ENCODE results near the gene PLCXD1.
"Not testable (repeated sequence)": the region's sequence is repeated elsewhere in the genome, so short reads cannot be mapped to it uniquely, and the experiment has no call there.

PLCXD1 gene

GRCh38 chrX:281166-281999 is at the start of gene PLCXD1:
PLCXD1 (plus strand) TSS chrX:281381; CDS start chrX:284188, 2,807 bp downstream.
- H3K27ac ChIP-seq, result no peak within 1 kb of the TSS
- peaks cover 0 to 19% (median 13%) of the 10 kb centered on the region in 4 donors for H3K4me1 ChIP-seq
- no peak for TF ChIP-seq CTCF (IDR thresholded peaks at IDR 0.05)
- intact Hi-C loops (cut with DNase I; ENCODE audit: low total_unique reads), result no loop called here
- no peaks in the 10 kb centered on the region for H3K9me3 ChIP-seq
- peak within 1 kb of the TSS; percentile 6 to 29 for H3K4me3 ChIP-seq
- DNase-seq, result peak in 1 of 2 donors; percentile 20
- peaks cover 0 to 10% of the 10 kb centered on the region in 2 donors for H3K27me3 ChIP-seq
- no peaks in the 10 kb centered on the region for H3K36me3 ChIP-seq

- intact Hi-C loops (cut with DNase I; ENCODE audit: low total_unique reads); H3K27ac ChIP-seq; H3K9me3 ChIP-seq; H3K36me3 ChIP-seq; H3K27me3 ChIP-seq; H3K4me1 ChIP-seq; DNase-seq; H3K4me3 ChIP-seq: not testable (repeated sequence)
Observed at GRCh38 chrX:231637-232277, 49.4 kb upstream of the PLCXD1 start.

- intact Hi-C loops (cut with DNase I; ENCODE audit: low total_unique reads); DNase-seq; H3K4me1 ChIP-seq; H3K27me3 ChIP-seq; H3K27ac ChIP-seq; H3K4me3 ChIP-seq; H3K36me3 ChIP-seq; H3K9me3 ChIP-seq: not testable (repeated sequence)
Observed at GRCh38 chrX:232278-232655, 48.9 kb upstream of the PLCXD1 start.

GRCh38 chrX:236201-236600 is 45.0 kb upstream of the PLCXD1 start:
- intact Hi-C loops (cut with DNase I; ENCODE audit: low total_unique reads); H3K4me1 ChIP-seq; H3K4me3 ChIP-seq; H3K27ac ChIP-seq; H3K36me3 ChIP-seq; H3K27me3 ChIP-seq; H3K9me3 ChIP-seq; DNase-seq: not testable (repeated sequence)

GRCh38 chrX:250965-251364 is 30.2 kb upstream of the PLCXD1 start:
- no peak for TF ChIP-seq CTCF (IDR thresholded peaks at IDR 0.05)
- intact Hi-C loops (cut with DNase I; ENCODE audit: low total_unique reads), result no loop called here
- Histone ChIP-seq H3K36me3 (no peaks in the 10 kb centered on the region), H3K4me3 (no peak overlapping the region), H3K9me3 (no peaks in the 10 kb centered on the region), H3K27ac (no peak overlapping the region), H3K27me3 (no peaks in the 10 kb centered on the region), H3K4me1 (no peaks in the 10 kb centered on the region)
- no peak for DNase-seq

- H3K4me3 ChIP-seq; H3K27ac ChIP-seq; DNase-seq; H3K9me3 ChIP-seq; intact Hi-C loops (cut with DNase I; ENCODE audit: low total_unique reads); H3K36me3 ChIP-seq; H3K27me3 ChIP-seq; H3K4me1 ChIP-seq: not testable (repeated sequence)
Observed at GRCh38 chrX:251396-252243, 29.6 kb upstream of the PLCXD1 start.

- Histone ChIP-seq H3K9me3 (no peaks in the 10 kb centered on the region), H3K4me1 (no peaks in the 10 kb centered on the region), H3K27ac (no peak overlapping the region), H3K27me3 (peaks cover 0 to 6% of the 10 kb centered on the region in 2 donors), H3K36me3 (no peaks in the 10 kb centered on the region), H3K4me3 (no peak overlapping the region)
- DNase-seq, result no peak
- intact Hi-C loops (cut with DNase I; ENCODE audit: low total_unique reads), result no loop called here
- no peak for TF ChIP-seq CTCF (IDR thresholded peaks at IDR 0.05)
Observed at GRCh38 chrX:252244-252956, 28.8 kb upstream of the PLCXD1 start.

All from tibial artery (tissue), 4 donors.